Sigmoid colon (tissue), 7 donors: Measurements from ENCODE around the gene MAP1S. TPM values are rescaled to one million over a fixed set of nuclear protein-coding genes. Genes with fewer than 3 reads are reported as not detected.

ENCODE experiments used
- DNase-seq: peaks from one replicate; pipeline ENCODE4 v3.0.0-alpha.2; 2019
- H3K27ac ChIP-seq, 4 donors: fragments of 200-600 bp; sonication (generic); one replicate each; pipeline ENCODE4 v1.5.1; 2016 to 2019; ENCODE audit warnings: mild to moderate bottlenecking in 1 of 4
- H3K27me3 ChIP-seq, 3 donors: fragments of 200-600 bp; sonication (generic); one replicate each; pipeline ENCODE4 v1.5.1; 2019; ENCODE audit warnings: mild to moderate bottlenecking in 1 of 3
- H3K36me3 ChIP-seq, 4 donors: fragments of 200-600 bp; sonication (generic); one replicate each; pipeline ENCODE4 v1.5.1; 2016 to 2019
- H3K4me1 ChIP-seq, 4 donors: fragments of 200-600 bp; sonication (generic); one replicate each; pipeline ENCODE4 v1.5.1; 2017 to 2019
- H3K4me3 ChIP-seq, 4 donors: fragments of 200-600 bp; sonication (generic); one replicate each; pipeline ENCODE4 v1.5.1; 2017 to 2019; ENCODE audit warnings: mild to moderate bottlenecking in 2 of 4, moderate library complexity in 1 of 4
- H3K9me3 ChIP-seq, 4 donors: fragments of 200-600 bp in 3 of 4; sonication (generic) in 3 of 4; one replicate each; pipeline versions ENCODE4 v1.5.1 to v1.6.1; 2013 to 2019
- EP300 ChIP-seq, 4 donors: sonication (generic); formaldehyde crosslinking; IDR thresholded peaks; one replicate each; pipeline ENCODE4 v1.6.1; 2017; ENCODE audit warnings: antibody characterized with exemption in 4 of 4
- POLR2A ChIP-seq, 2 donors: fragments of 450-650 bp; IDR thresholded peaks; one replicate each; pipeline ENCODE4 v1.6.1; 2016; ENCODE audit warnings: antibody characterized with exemption in 2 of 2, mild to moderate bottlenecking in 2 of 2, moderate library complexity in 2 of 2
- POLR2AphosphoS5 ChIP-seq, 4 donors: sonication (generic); formaldehyde crosslinking; IDR thresholded peaks; one replicate each; pipeline ENCODE4 v1.6.1; 2017; ENCODE audit warnings: antibody characterized with exemption in 4 of 4
- WGBS, 2 donors: extraction: QIAGEN DNeasy Blood & Tissue Kit; methylation state at CpG; one replicate each; pipeline ENCODE4 v1.1.7; 2013; 5-methylcytosine and 5-hydroxymethylcytosine counted together
- intact Hi-C: fragments of 100-400 bp; cut with DNase I; formaldehyde crosslinking; loops from one replicate; pipeline ENCODE4 v1.15.1; 2023
- polyA plus RNA-seq, 3 donors: library from polyadenylated mRNA; stranded (reverse); fragments of 200-250 nt; gene quantifications; one replicate each; pipeline ENCODE4 v1.2.3, GENCODE V29; 2013
- total RNA-seq, 4 donors: library from RNA; depleted of rRNA; stranded (reverse); fragments of >200 nt; gene quantifications; one replicate each; pipeline ENCODE4 v1.1.0, GENCODE V29; 2016
- TF ChIP-seq, protein P1 (sequence below), 4 experiments: fragments of 450-650 bp in 3 of 4; fragments of 200-600 bp in 1 of 4; IDR thresholded peaks; one replicate each; pipeline ENCODE4 v1.5.1; 2016 to 2019; ENCODE audit warnings: antibody characterized with exemption in 4 of 4, mild to moderate bottlenecking in 3 of 4, moderate library complexity in 2 of 4
- donor health status: healthy with polysubstance abuse.
- donor health status: Bipolar disorder and iron deficiency.
- donor health status: healthy.

The MAP1S gene
- total and polyA plus RNA-seq, 7 donors, result 13.3 to 35.8 (median 15.7) TPM

DNA sequence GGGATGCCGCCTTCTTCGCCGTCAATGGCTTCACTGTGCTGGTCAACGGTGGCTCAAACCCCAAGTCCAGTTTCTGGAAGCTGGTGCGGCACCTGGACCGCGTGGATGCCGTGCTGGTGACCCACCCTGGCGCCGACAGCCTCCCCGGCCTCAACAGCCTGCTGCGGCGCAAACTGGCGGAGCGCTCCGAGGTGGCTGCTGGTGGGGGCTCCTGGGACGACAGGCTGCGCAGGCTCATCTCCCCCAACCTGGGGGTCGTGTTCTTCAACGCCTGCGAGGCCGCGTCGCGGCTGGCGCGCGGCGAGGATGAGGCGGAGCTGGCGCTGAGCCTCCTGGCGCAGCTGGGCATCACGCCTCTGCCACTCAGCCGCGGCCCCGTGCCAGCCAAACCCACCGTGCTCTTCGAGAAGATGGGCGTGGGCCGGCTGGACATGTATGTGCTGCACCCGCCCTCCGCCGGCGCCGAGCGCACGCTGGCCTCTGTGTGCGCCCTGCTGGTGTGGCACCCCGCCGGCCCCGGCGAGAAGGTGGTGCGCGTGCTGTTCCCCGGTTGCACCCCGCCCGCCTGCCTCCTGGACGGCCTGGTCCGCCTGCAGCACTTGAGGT lies 7.0 kb downstream of the MAP1S start:
- Histone ChIP-seq H3K27ac (no peak overlapping the region), H3K27me3 (no peaks in the 10 kb centered on the region), H3K4me3 (no peak overlapping the region), H3K36me3 (peaks cover 27 to 76% (median 54%) of the 10 kb centered on the region in 4 donors), H3K9me3 (no peaks in the 10 kb centered on the region), H3K4me1 (peaks cover 0 to 15% (median 13%) of the 10 kb centered on the region in 4 donors)
- DNase-seq, result no peak
- WGBS, 2 donors, result 95 to 96% methylated on average over 59 of the region's 59 CpGs
- TF ChIP-seq POLR2AphosphoS5 (IDR thresholded peaks at IDR 0.05), result no peak
- TF ChIP-seq EP300 (IDR thresholded peaks at IDR 0.05), result no peak
- TF ChIP-seq, protein P1, sequence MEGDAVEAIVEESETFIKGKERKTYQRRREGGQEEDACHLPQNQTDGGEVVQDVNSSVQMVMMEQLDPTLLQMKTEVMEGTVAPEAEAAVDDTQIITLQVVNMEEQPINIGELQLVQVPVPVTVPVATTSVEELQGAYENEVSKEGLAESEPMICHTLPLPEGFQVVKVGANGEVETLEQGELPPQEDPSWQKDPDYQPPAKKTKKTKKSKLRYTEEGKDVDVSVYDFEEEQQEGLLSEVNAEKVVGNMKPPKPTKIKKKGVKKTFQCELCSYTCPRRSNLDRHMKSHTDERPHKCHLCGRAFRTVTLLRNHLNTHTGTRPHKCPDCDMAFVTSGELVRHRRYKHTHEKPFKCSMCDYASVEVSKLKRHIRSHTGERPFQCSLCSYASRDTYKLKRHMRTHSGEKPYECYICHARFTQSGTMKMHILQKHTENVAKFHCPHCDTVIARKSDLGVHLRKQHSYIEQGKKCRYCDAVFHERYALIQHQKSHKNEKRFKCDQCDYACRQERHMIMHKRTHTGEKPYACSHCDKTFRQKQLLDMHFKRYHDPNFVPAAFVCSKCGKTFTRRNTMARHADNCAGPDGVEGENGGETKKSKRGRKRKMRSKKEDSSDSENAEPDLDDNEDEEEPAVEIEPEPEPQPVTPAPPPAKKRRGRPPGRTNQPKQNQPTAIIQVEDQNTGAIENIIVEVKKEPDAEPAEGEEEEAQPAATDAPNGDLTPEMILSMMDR (IDR thresholded peaks at IDR 0.05), result no peak
- TF ChIP-seq POLR2A (IDR thresholded peaks at IDR 0.05), result no peak
- intact Hi-C loops, result no loop called here

DNA sequence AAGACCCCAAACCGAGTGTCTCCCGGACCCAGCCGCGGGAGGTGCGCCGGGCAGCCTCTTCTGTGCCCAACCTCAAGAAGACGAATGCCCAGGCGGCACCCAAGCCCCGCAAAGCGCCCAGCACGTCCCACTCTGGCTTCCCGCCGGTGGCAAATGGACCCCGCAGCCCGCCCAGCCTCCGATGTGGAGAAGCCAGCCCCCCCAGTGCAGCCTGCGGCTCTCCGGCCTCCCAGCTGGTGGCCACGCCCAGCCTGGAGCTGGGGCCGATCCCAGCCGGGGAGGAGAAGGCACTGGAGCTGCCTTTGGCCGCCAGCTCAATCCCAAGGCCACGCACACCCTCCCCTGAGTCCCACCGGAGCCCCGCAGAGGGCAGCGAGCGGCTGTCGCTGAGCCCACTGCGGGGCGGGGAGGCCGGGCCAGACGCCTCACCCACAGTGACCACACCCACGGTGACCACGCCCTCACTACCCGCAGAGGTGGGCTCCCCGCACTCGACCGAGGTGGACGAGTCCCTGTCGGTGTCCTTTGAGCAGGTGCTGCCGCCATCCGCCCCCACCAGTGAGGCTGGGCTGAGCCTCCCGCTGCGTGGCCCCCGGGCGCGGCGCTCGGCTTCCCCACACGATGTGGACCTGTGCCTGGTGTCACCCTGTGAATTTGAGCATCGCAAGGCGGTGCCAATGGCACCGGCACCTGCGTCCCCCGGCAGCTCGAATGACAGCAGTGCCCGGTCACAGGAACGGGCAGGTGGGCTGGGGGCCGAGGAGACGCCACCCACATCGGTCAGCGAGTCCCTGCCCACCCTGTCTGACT lies 7.9 kb downstream of the MAP1S start:
- H3K36me3 ChIP-seq, result peaks cover 27 to 86% (median 56%) of the 10 kb centered on the region in 4 donors
- H3K27ac ChIP-seq, result no peak overlapping the region
- no peak for DNase-seq
- H3K4me1 ChIP-seq, result peaks cover 0 to 7% (median 4%) of the 10 kb centered on the region in 4 donors
- TF ChIP-seq, protein P1 (IDR thresholded peaks at IDR 0.05), result no peak
- no peak for TF ChIP-seq POLR2AphosphoS5 (IDR thresholded peaks at IDR 0.05)
- no peak for TF ChIP-seq POLR2A (IDR thresholded peaks at IDR 0.05)
- no peak for TF ChIP-seq EP300 (IDR thresholded peaks at IDR 0.05)
- no peaks in the 10 kb centered on the region for H3K27me3 ChIP-seq
- H3K4me3 ChIP-seq, result no peak overlapping the region
- intact Hi-C loops, result no loop called here
- 87 to 91% methylated on average over 62 of the region's 62 CpGs for WGBS, 2 donors
- no peaks in the 10 kb centered on the region for H3K9me3 ChIP-seq

DNA sequence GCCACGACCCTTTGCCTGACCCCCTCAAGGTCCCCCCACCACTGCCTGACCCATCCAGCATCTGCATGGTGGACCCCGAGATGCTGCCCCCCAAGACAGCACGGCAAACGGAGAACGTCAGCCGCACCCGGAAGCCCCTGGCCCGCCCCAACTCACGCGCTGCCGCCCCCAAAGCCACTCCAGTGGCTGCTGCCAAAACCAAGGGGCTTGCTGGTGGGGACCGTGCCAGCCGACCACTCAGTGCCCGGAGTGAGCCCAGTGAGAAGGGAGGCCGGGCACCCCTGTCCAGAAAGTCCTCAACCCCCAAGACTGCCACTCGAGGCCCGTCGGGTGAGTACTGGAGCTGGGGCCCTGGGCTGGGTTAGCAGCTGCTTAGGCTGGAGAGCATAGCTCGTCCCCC lies 8.6 kb downstream of the MAP1S start:
- 95 to 96% methylated on average over 19 of the region's 19 CpGs for WGBS, 2 donors
- Histone ChIP-seq H3K36me3 (peaks cover 27 to 91% (median 56%) of the 10 kb centered on the region in 4 donors), H3K4me3 (no peak overlapping the region), H3K27ac (no peak overlapping the region), H3K4me1 (peaks cover 0 to under 1% (median 0%) of the 10 kb centered on the region in 4 donors), H3K9me3 (no peaks in the 10 kb centered on the region), H3K27me3 (no peaks in the 10 kb centered on the region)
- no peak for DNase-seq
- TF ChIP-seq, protein P1 (IDR thresholded peaks at IDR 0.05), result no peak
- TF ChIP-seq POLR2A (IDR thresholded peaks at IDR 0.05) (no peak), POLR2AphosphoS5 (IDR thresholded peaks at IDR 0.05) (no peak), EP300 (IDR thresholded peaks at IDR 0.05) (no peak)
- intact Hi-C loops, result no loop called here

DNA sequence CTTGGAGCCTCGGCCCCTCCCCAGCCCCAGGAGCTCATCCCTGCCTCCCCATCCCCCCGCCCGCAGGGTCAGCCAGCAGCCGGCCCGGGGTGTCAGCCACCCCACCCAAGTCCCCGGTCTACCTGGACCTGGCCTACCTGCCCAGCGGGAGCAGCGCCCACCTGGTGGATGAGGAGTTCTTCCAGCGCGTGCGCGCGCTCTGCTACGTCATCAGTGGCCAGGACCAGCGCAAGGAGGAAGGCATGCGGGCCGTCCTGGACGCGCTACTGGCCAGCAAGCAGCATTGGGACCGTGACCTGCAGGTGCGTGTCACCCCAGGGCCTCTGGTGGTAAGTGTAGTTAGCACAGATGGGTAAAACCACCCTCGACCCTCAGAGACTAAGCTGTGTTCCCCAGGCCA lies 13.8 kb downstream of the MAP1S start:
- Histone ChIP-seq H3K4me3 (no peak overlapping the region), H3K36me3 (peaks cover 8 to 92% (median 45%) of the 10 kb centered on the region in 4 donors)
- WGBS, 2 donors, result 96 to 97% methylated on average over 22 of the region's 22 CpGs

More for the DNA sequence above, 13.8 kb downstream of the MAP1S start:
- no peaks in the 10 kb centered on the region for H3K27me3 ChIP-seq
- intact Hi-C loops, result no loop called here
- no peaks in the 10 kb centered on the region for H3K4me1 ChIP-seq
- H3K27ac ChIP-seq, result no peak overlapping the region
- no peak for DNase-seq
- TF ChIP-seq POLR2AphosphoS5 (IDR thresholded peaks at IDR 0.05), result no peak
- TF ChIP-seq, protein P1 (IDR thresholded peaks at IDR 0.05), result no peak
- TF ChIP-seq POLR2A (IDR thresholded peaks at IDR 0.05), result no peak
- TF ChIP-seq EP300 (IDR thresholded peaks at IDR 0.05), result no peak
- H3K9me3 ChIP-seq, result no peaks in the 10 kb centered on the region
